ENCODE data around the gene CCDC107.

Gene CCDC107

GRCh38 chr9:35664531-35665470 is 6.7 kb downstream of the CCDC107 start, which contains the start of gene ARHGEF39:
Gene ARHGEF39 (minus strand): TSS chr9:35665195. CDS start chr9:35665169, 26 bp downstream.
- peak; percentile 39 for DNase-seq

GRCh38 chr9:35665471-35665818 is 7.4 kb downstream of the CCDC107 start:
- no peak for DNase-seq

- DNase-seq: no peak
Measured at GRCh38 chr9:35666045-35666444, 8.0 kb downstream of the CCDC107 start.

- no peak for DNase-seq
Measured at GRCh38 chr9:35666549-35666948, 8.5 kb downstream of the CCDC107 start.

- DNase-seq: no peak
Measured at GRCh38 chr9:35667939-35668338, 9.8 kb downstream of the CCDC107 start.

- no peak for DNase-seq
Measured at GRCh38 chr9:35669331-35670145, 11.4 kb downstream of the CCDC107 start.

GRCh38 chr9:35673132-35674024 is 15.3 kb downstream of the CCDC107 start, which contains the start of gene CA9:
Gene CA9 (plus strand): TSS chr9:35673928. CDS start chr9:35673960, 32 bp downstream.
- DNase-seq: no peak

- no peak for DNase-seq
Measured at GRCh38 chr9:35674025-35674361, 15.9 kb downstream of the CCDC107 start.

GRCh38 chr9:35675204-35675603 is 17.1 kb downstream of the CCDC107 start:
- DNase-seq: no peak

GRCh38 chr9:35675732-35676392 is 17.8 kb downstream of the CCDC107 start:
- DNase-seq: no peak

GRCh38 chr9:35679091-35679490 is 21.0 kb downstream of the CCDC107 start:
- no peak for DNase-seq

GRCh38 chr9:35679766-35680330 is 21.8 kb downstream of the CCDC107 start:
- DNase-seq: no peak

- no peak for DNase-seq
Measured at GRCh38 chr9:35680331-35681105, 22.4 kb downstream of the CCDC107 start.

- no peak for DNase-seq
Measured at GRCh38 chr9:35681341-35682002, 23.4 kb downstream of the CCDC107 start.

GRCh38 chr9:35682051-35682450 is 24.0 kb downstream of the CCDC107 start:
- DNase-seq: no peak

GRCh38 chr9:35682520-35683315 is 24.6 kb downstream of the CCDC107 start:
- no peak for DNase-seq

GRCh38 chr9:35683323-35683722 is 25.2 kb downstream of the CCDC107 start:
- no peak for DNase-seq

GRCh38 chr9:35684921-35685320 is 26.8 kb downstream of the CCDC107 start:
- no peak for DNase-seq

- no peak for DNase-seq
Measured at GRCh38 chr9:35685506-35685905, 27.4 kb downstream of the CCDC107 start.

Data from activated CD4-positive, alpha-beta T cell treated with anti-CD3 and anti-CD28 coated beads, Interleukin-2, amount 50 U/mL, for 1 hour (primary cell).